Stomach (tissue), 4 donors: ENCODE measurements around the gene ZC3H12C.

Source experiments
- CTCF ChIP-seq, 7 experiments: fragments of 450-650 bp in 4 of 7; fragments of 200-600 bp in 3 of 7; sonication (generic) in 3 of 7; IDR thresholded peaks; one replicate each; pipeline ENCODE4 v1.5.1; 2016 to 2019; ENCODE audit warnings: antibody characterized with exemption in 7 of 7, control low read depth in 2 of 7, mild to moderate bottlenecking in 1 of 7
- POLR2AphosphoS5 ChIP-seq, 3 donors: sonication (generic); formaldehyde crosslinking; IDR thresholded peaks; one replicate each; pipeline ENCODE4 v1.6.1; 2016; ENCODE audit warnings: antibody characterized with exemption in 3 of 3

GRCh38 chr11:110141812-110142211, 48.6 kb downstream of the ZC3H12C start:
- TF ChIP-seq CTCF (IDR thresholded peaks at IDR 0.05) (no peak), POLR2AphosphoS5 (IDR thresholded peaks at IDR 0.05) (no peak)
